ENCODE results near the gene IFT88.

DNA sequence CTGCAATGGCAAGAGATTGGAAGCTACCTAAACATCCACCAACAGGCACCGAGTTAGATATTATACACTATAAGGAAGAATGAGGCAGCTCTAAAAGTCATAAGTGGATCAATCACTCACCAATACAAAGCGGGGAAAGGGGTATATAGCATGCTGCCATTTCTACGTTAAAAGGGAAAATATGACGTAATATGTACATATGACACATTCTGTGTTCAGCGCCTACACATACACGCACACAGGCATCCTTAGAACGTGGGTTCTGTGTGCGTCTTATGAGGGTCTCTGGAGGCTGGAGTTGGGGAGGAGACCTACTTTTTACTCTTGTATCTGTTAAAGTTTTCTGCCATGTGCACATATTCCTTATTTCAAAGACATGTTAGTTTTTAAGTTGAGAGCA lies 142.4 kb downstream of the IFT88 start:
- TF ChIP-seq EZH2 (IDR thresholded peaks at IDR 0.05): no peak
- TF ChIP-seq POLR2AphosphoS5 (IDR thresholded peaks at IDR 0.05; ENCODE audit: borderline replicate concordance, low read depth, low read length): no peak
- TF ChIP-seq FOXP2 (optimal IDR thresholded peaks at IDR 0.05; ENCODE audit: control extremely low read depth, extremely low read length, insufficient read depth): no peak

Measured in SK-N-MC (cell line).